VCaP (cell line): Measurements from ENCODE around the gene ZNF239.
A peak's percentile ranks its signal among the peaks of the same experiment; 100 is the strongest.
"Not testable (repeated sequence)": the region's sequence is repeated elsewhere in the genome, so short reads cannot be mapped to it uniquely, and the experiment has no call there.

Source experiments
- H3K27ac ChIP-seq: fragments of 450-650 bp; 2 replicates; pipeline ENCODE4 v1.5.1; 2017
- CTCF ChIP-seq: fragments of 450-650 bp; conservative IDR thresholded peaks from 2 replicates; pipeline ENCODE4 v1.5.1; 2017; ENCODE audit warnings: mild to moderate bottlenecking, moderate library complexity

Gene ZNF239

GRCh38 chr10:43574906-43575305 lies 490 bp upstream of the ZNF239 start:
- peak overlapping the region; percentile 61; the same call in 1 of the 2 replicates for H3K27ac ChIP-seq
- no peak for TF ChIP-seq CTCF

DNA sequence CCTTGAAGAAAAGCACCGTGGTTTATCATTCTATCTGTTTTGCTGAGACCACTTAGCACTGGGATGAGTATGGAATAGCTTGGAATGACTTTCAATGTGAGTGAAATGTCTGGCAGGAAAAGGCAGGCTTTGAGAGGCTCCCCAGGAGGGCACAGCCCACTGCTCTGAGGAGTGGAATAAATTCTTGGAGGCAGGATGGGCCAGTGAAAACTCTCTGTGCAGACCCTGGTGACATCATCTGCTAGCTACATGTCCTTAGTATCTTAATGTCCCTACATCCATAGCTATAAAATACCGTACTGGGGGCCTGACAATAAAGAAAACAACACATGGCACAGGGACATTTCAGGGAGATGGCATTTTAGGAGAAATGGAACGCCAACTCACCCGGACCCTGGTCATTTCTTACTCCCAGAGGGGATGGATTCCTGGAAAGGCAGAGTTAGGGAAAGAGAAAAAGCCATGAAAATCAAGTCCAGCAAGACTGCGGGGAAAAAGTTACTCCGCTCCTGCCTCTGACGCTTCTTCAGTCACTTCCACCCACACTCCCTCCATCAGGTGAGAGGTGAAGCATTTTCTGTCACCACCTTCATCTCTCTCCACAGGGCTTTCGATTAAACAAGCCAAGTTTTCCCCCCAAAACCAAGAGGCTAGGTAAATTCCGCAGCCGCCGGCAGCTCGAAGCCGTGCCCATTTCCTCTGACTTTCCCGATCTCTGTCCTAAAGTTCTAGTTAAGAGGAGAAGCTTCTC lies 991 bp downstream of the ZNF239 start:
- H3K27ac ChIP-seq: peak overlapping the region; percentile 61; the same call in 1 of the 2 replicates
- TF ChIP-seq CTCF: no peak

- H3K27ac ChIP-seq: no peak overlapping the region
- no peak for TF ChIP-seq CTCF
Observed at GRCh38 chr10:43570971-43571370, 3.4 kb downstream of the ZNF239 start.

DNA sequence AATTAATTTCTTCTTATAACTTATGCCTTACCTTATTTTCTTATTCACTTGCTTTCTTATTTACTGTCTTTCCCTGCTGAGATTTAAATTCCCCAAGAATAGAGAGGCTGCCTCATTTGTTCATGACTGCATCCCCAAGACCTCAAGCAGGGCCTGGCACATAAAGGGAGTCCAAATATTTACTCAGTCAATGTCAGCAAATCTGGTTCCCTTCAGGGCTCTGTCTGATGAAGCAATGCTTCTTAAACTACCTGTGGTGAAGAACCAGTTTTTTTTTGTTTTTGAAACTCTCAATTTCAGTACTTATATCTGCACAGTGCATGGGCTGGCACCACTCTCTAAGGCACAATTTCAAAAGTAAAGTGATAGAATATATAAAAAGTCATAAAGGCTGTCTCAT lies 4.7 kb downstream of the ZNF239 start:
- no peak for TF ChIP-seq CTCF
- no peak overlapping the region for H3K27ac ChIP-seq

- no peak for TF ChIP-seq CTCF
- H3K27ac ChIP-seq: no peak overlapping the region
Observed at GRCh38 chr10:43557214-43557613, 17.2 kb downstream of the ZNF239 start.

GRCh38 chr10:43543746-43544145 lies 30.7 kb downstream of the ZNF239 start:
- not testable (repeated sequence) for H3K27ac ChIP-seq

- TF ChIP-seq CTCF: no peak
Observed at GRCh38 chr10:43524434-43525247, 49.8 kb downstream of the ZNF239 start.

More at GRCh38 chr10:43524434-43525247, 49.8 kb downstream of the ZNF239 start:
- no peak overlapping the region for H3K27ac ChIP-seq
